ENCODE data around the gene MYBBP1A. TPM values are rescaled to one million over a fixed set of nuclear protein-coding genes. Genes with fewer than 3 reads are reported as not detected.
A peak's percentile ranks its signal among the peaks of the same experiment; 100 is the strongest.

MYBBP1A gene
- polyA plus RNA-seq, 2 of the 4 experiments (the other 2 are of a cell fraction): 42.9 to 95.1 TPM

DNA sequence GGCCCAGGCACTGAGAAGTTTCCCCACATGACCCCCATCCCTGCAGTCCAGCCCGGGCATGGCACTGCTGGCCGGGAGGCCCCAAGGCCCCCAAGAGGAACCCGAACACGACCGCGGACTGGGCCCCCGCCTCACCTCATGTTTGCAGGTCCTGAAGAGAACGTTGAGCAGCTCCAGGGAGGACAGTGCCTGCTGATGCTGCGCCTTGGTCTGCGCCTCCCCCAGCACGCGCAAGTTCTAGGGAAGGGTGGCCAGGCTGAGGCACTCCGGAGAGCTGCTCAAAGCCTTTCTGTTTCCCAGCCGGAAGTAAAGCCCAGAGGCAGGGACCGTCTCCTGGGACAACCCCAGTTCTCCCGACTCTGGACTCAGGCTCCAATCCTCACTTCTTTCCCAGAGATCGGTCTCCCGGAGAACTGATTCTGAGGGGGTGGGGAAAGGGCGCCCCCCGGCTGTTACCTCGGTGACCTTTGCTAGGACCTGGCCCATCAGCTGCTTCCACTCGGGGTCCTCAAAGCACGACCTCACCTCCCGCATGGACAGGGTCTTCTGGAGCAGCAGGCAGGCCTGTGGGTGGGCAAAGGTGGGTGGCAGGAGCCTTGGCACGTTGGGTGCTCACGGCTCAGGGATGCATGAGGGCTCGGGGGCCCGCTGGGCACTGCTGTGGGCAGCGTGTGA lies 13.7 kb downstream of the MYBBP1A start:
- FAIRE-seq: no peak
- TF ChIP-seq TFCP2L1 (CRISPR knock-in tag; IDR thresholded peaks at IDR 0.05): no peak
- peak; percentile 17; the same call in 1 of the 3 replicates for TF ChIP-seq CTCF (IDR thresholded peaks at IDR 0.05)
- ChIA-PET CTCF (interaction anchor here (0.9 to 13.0 kb wide), 12 partner anchors 8 to 347 kb away, joined by 3 to 99 read pairs (median 4); no protein-coding TSS in a partner anchor), POLR2A (interaction anchor here (1.2 kb wide), 1 partner anchor 10 kb away, joined by 3 read pairs; no protein-coding TSS in a partner anchor)
- Histone ChIP-seq H3K4me2 (no peak overlapping the region), H3K4me3 (no peak overlapping the region), H3K4me1 (no peaks in the 10 kb centered on the region), H3K9me3 (no peaks in the 10 kb centered on the region), H3K27ac (no peak overlapping the region)
- DNase-seq (ENCODE audit: low read depth in 1 of 2, low spot score in 1 of 2): no peak
- ATAC-seq: no peak
- 92% methylated on average over 25 of the region's 29 CpGs for WGBS (ENCODE audit: missing lambda C conversion rate)

DNA sequence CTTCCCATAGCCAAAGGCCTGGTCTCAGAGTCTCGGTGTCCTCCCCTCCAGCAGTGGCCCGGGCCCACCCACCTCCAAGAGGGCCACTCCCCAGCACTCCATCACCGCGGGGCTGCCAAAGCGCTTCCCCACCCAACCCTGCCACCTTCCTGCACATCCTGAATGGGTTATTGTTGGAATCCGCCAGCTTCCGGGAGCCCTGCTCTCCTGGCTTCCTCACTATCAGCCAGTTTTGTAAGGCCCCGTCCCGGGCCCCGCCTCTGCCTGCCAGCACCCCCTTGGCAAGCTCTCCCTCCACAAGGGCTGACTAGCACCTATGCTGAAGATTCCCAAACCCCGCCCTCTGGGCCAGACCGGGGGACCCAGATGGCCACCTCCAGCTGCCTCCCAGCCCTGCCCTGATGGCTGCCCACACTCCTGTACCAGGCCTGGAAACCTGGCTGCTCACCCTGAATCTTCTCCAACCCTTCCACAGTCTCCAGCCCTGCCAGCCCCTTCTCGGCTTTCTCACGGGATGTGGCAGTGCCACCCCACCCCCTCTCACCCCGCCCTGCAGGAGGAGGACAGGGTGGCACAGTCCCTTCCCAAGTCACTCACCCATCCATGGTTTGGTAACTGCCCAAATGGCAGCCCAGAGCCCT lies 14.4 kb downstream of the MYBBP1A start:
- TF ChIP-seq MAX (IDR thresholded peaks at IDR 0.05) (no peak), RARB (CRISPR knock-in tag; IDR thresholded peaks at IDR 0.05) (no peak), RFX5 (IDR thresholded peaks at IDR 0.05) (no peak), HOXB5 (CRISPR knock-in tag; IDR thresholded peaks at IDR 0.05) (no peak), ELK1 (IDR thresholded peaks at IDR 0.05; ENCODE audit: low read depth, low read length) (no peak), CEBPB (IDR thresholded peaks at IDR 0.05) (no peak), HEYL (CRISPR knock-in tag; IDR thresholded peaks at IDR 0.05) (no peak), NPAS2 (CRISPR knock-in tag; IDR thresholded peaks at IDR 0.05; ENCODE audit: borderline replicate concordance) (no peak), NR3C1 (IDR thresholded peaks at IDR 0.05) (no peak), RNF2 (IDR thresholded peaks at IDR 0.05; ENCODE audit: borderline replicate concordance, low read depth) (no peak), HDAC2 (IDR thresholded peaks at IDR 0.05) (no peak), TP53 (CRISPR knock-in tag; IDR thresholded peaks at IDR 0.05) (no peak), KDM1A (IDR thresholded peaks at IDR 0.05; ENCODE audit: low read depth) (no peak), TFCP2L1 (CRISPR knock-in tag; IDR thresholded peaks at IDR 0.05) (no peak), CHD2 (IDR thresholded peaks at IDR 0.05; ENCODE audit: low read length, partially characterized antibody) (no peak), SMC3 (IDR thresholded peaks at IDR 0.05) (no peak), CBX2 (IDR thresholded peaks at IDR 0.05; ENCODE audit: borderline replicate concordance, low read depth) (no peak)
- TF ChIP-seq, protein P1, sequence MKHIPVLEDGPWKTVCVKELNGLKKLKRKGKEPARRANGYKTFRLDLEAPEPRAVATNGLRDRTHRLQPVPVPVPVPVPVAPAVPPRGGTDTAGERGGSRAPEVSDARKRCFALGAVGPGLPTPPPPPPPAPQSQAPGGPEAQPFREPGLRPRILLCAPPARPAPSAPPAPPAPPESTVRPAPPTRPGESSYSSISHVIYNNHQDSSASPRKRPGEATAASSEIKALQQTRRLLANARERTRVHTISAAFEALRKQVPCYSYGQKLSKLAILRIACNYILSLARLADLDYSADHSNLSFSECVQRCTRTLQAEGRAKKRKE (CRISPR knock-in tag; IDR thresholded peaks at IDR 0.05; ENCODE audit: low read depth): no peak
- no peak for FAIRE-seq
- H3K4me3 ChIP-seq: no peak overlapping the region
- ATAC-seq: no peak
- ChIA-PET CTCF (interaction anchor here (0.7 to 13.0 kb wide), 9 partner anchors 8 to 120 kb away, joined by 3 to 99 read pairs (median 4); no protein-coding TSS in a partner anchor), POLR2A (no interaction called here)
- WGBS (ENCODE audit: missing lambda C conversion rate): 93% methylated on average over 14 of the region's 15 CpGs
- H3K4me2 ChIP-seq: no peak overlapping the region
- no peak for DNase-seq (ENCODE audit: low read depth in 1 of 2, low spot score in 1 of 2)
- no peaks in the 10 kb centered on the region for H3K9me3 ChIP-seq
- no peaks in the 10 kb centered on the region for H3K4me1 ChIP-seq
- H3K27ac ChIP-seq: no peak overlapping the region
